ENCODE results near the gene VASH2. TPM values are rescaled to one million over a fixed set of nuclear protein-coding genes. Genes with fewer than 3 reads are reported as not detected.
A peak's percentile ranks its signal among the peaks of the same experiment; 100 is the strongest.

Gene VASH2
- total and polyA plus RNA-seq, 8 donors, result 2.4 to 38.6 (median 29.4) TPM

DNA sequence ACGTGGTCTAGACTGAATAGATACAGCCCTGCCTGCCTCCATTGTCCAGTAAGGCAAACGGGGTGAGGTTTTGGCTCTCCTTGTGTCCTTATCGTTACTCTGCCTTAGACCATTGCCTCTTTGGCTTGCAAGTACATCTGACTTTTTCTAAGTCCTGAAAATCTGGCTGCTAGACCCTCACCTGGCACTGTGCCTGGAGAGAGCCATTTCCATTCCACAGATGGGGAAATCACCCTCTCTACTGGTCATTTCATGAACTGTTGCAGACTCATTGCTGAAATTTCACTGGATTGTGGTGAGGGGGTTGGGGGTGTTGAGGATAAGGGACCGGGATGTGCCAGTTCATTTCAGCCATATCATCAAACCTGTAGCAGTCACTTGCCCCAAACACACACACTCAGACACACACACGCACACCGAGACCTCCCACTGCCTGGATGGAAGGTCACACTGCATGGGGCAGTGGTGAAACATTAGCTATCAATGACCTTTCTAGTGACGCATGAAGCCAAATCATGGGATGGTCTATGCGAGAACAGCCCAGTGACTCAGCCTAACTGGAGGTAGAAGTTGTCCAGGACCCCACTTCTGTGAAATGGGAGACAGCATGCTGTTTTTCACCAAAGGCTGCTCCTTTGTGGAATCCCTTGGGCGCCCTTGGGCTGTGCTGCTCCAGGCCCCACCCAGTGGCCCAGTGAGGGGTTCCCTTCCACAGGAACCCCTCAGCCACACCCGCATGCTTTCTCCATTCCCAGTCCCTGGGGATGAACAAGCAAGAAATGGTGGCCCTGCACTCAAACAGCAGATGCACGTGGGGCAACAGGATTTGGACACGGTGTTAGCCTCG is 34.9 kb upstream of the VASH2 start:
- peak; percentile 43 for ATAC-seq

DNA sequence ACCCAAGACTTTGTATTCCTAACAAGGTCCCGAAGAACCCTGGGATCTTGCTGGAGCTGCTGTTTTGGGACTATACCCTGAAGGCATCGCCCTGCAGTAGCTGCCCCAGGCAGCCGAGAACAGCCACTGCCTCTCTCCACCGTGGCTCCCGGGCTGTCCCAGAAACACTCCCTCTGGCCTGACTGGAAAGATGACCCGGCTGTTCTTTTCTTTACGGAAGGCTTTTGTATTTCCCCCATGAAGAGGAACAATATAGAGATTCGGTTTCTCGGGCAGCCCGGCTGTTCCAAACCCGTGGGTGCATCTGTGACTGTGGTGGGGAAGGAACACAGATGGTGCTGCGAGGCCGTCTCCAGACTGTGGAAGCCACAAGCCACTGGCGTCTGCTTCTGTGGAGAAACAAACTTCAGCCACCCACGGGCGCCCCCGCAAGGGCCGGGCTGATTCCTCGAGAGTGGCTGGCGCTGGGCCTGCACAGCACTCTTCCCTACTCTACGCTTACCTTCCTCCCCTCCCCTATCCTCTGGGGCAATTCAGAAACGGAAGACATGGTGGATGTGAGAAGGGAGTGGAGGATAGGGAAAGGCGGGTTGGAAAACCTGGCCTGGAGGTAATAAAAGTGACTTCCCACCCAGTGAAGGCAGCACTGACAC is 33.7 kb upstream of the VASH2 start:
- TF ChIP-seq, protein P1, sequence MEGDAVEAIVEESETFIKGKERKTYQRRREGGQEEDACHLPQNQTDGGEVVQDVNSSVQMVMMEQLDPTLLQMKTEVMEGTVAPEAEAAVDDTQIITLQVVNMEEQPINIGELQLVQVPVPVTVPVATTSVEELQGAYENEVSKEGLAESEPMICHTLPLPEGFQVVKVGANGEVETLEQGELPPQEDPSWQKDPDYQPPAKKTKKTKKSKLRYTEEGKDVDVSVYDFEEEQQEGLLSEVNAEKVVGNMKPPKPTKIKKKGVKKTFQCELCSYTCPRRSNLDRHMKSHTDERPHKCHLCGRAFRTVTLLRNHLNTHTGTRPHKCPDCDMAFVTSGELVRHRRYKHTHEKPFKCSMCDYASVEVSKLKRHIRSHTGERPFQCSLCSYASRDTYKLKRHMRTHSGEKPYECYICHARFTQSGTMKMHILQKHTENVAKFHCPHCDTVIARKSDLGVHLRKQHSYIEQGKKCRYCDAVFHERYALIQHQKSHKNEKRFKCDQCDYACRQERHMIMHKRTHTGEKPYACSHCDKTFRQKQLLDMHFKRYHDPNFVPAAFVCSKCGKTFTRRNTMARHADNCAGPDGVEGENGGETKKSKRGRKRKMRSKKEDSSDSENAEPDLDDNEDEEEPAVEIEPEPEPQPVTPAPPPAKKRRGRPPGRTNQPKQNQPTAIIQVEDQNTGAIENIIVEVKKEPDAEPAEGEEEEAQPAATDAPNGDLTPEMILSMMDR (IDR thresholded peaks at IDR 0.05), result no peak
- no peaks in the 10 kb centered on the region for H3K9me3 ChIP-seq
- peaks cover 0 to 7% of the 10 kb centered on the region in 2 donors for H3K4me1 ChIP-seq
- DNase-seq, result peak in 3 of 4 donors; percentile 27 to 80 (median 61)
- no peak overlapping the region for H3K27ac ChIP-seq
- H3K4me3 ChIP-seq, result no peak overlapping the region
- peak; percentile 77 for ATAC-seq
- peaks cover 0 to 12% of the 10 kb centered on the region in 2 donors for H3K27me3 ChIP-seq
- H3K36me3 ChIP-seq, result no peaks in the 10 kb centered on the region
- intact Hi-C loops (cut with DNase I), result no loop called here

More for the DNA sequence above, 34.9 kb upstream of the VASH2 start:
- TF ChIP-seq, protein P1 (IDR thresholded peaks at IDR 0.05), result no peak
- Histone ChIP-seq H3K27ac (no peak overlapping the region), H3K36me3 (no peaks in the 10 kb centered on the region), H3K9me3 (no peaks in the 10 kb centered on the region), H3K27me3 (peaks cover 0 to 12% of the 10 kb centered on the region in 2 donors), H3K4me1 (peaks cover 0 to 7% of the 10 kb centered on the region in 2 donors), H3K4me3 (no peak overlapping the region)
- peak in 2 of 4 donors; percentile 83 to 90 for DNase-seq
- intact Hi-C loops (cut with DNase I), result no loop called here

DNA sequence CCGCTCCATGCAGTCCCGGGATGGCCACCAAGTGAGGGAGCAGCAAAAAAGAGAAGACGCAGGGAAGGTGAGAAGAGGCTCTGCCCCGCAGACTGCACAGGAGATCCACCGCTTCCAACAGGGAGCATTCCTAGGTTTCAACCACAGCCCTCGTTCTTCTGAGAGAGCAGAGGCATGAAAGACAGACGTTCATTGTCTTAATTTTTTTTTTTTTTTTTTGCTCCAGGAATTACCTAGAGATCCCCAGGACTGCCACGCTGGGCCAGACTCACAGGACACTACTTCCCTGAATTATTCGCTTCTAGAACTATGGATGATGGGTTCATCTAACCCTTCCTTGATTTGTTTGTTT is 33.2 kb upstream of the VASH2 start:
- TF ChIP-seq, protein P1 (IDR thresholded peaks at IDR 0.05), result no peak
- H3K9me3 ChIP-seq, result no peaks in the 10 kb centered on the region
- H3K36me3 ChIP-seq, result no peaks in the 10 kb centered on the region
- no peak for DNase-seq
- ATAC-seq, result no peak
- intact Hi-C loops (cut with DNase I), result no loop called here
- peaks cover 0 to 7% of the 10 kb centered on the region in 2 donors for H3K4me1 ChIP-seq
- peaks cover 0 to 12% of the 10 kb centered on the region in 2 donors for H3K27me3 ChIP-seq
- no peak overlapping the region for H3K4me3 ChIP-seq
- no peak overlapping the region for H3K27ac ChIP-seq

DNA sequence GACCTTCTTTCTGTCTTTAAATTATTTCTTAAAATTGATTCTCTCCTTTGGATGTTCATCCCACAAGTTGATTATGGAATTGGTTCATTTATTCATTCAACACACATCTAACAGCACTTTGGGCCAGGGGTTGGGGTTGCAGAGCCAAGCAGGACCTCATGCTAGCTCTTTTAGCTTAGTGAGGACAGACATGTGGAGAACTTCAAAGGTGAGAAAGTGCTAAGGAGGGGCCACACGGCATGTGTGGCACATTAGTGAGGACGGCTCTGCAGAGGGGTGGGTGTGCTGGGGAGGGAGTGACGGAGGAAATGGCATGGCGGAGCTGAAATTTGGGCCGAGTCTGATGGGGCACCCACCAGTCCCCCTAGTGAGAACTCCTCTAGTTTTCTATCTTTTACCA is 32.5 kb upstream of the VASH2 start:
- Histone ChIP-seq H3K36me3 (no peaks in the 10 kb centered on the region), H3K4me3 (no peak overlapping the region), H3K9me3 (no peaks in the 10 kb centered on the region), H3K27ac (no peak overlapping the region), H3K4me1 (peaks cover 0 to 7% of the 10 kb centered on the region in 2 donors), H3K27me3 (peaks cover 0 to 12% of the 10 kb centered on the region in 2 donors)
- TF ChIP-seq, protein P1 (IDR thresholded peaks at IDR 0.05), result no peak
- ATAC-seq, result no peak
- intact Hi-C loops (cut with DNase I), result no loop called here
- no peak for DNase-seq

DNA sequence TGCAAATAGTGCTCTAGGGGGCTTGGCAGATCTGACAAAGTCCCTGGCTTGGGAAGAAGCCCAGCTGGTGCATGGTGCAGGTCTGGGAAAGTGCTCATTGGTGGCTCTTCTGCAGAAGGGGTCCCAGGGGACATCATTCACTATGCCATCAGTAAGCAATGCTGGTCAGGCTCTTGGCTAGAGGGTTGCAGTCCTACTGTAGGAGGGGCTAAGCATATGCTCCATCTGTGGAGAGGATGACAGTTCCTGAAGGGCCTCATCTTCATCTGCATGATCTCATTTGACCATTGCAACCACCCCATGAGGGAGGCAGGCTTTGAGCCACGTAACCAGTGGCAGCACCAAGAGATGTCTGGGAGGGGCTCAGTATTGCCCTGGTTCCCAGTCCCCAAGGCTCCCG is 31.5 kb upstream of the VASH2 start:
- TF ChIP-seq, protein P1 (IDR thresholded peaks at IDR 0.05), result no peak
- ATAC-seq (no peak), DNase-seq (no peak)
- Histone ChIP-seq H3K36me3 (no peaks in the 10 kb centered on the region), H3K4me3 (no peak overlapping the region), H3K9me3 (no peaks in the 10 kb centered on the region), H3K27me3 (peaks cover 0 to 12% of the 10 kb centered on the region in 2 donors), H3K27ac (no peak overlapping the region), H3K4me1 (peaks cover 0 to 7% of the 10 kb centered on the region in 2 donors)
- intact Hi-C loops (cut with DNase I), result no loop called here
